ENCODE data around the gene R3HDM2.
"Not testable (repeated sequence)": the region's sequence is repeated elsewhere in the genome, so short reads cannot be mapped to it uniquely, and the experiment has no call there.

R3HDM2 gene

GRCh38 chr12:57419495-57419894 is 11.3 kb downstream of the R3HDM2 start:
- DNase-seq: no peak

DNA sequence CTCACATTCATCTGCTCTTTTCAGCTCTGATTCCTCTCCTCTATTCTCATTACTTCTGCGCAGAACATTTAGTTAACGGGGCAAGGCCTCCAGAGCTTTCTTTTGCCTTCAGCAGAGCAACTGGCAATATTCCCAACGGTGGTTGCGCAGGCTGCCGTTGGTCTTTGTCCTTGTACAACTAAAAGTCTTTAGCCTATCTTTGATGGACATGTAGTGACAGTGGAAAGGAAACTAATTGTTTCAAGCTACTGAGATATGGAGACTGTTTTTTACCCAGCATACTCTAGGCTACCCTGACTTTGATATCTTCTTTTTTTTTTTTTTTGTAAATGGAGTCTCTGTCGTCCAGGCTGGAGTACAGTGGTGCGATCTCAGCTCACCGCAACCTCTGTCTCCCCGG is 12.6 kb downstream of the R3HDM2 start:
- no peak for DNase-seq

DNA sequence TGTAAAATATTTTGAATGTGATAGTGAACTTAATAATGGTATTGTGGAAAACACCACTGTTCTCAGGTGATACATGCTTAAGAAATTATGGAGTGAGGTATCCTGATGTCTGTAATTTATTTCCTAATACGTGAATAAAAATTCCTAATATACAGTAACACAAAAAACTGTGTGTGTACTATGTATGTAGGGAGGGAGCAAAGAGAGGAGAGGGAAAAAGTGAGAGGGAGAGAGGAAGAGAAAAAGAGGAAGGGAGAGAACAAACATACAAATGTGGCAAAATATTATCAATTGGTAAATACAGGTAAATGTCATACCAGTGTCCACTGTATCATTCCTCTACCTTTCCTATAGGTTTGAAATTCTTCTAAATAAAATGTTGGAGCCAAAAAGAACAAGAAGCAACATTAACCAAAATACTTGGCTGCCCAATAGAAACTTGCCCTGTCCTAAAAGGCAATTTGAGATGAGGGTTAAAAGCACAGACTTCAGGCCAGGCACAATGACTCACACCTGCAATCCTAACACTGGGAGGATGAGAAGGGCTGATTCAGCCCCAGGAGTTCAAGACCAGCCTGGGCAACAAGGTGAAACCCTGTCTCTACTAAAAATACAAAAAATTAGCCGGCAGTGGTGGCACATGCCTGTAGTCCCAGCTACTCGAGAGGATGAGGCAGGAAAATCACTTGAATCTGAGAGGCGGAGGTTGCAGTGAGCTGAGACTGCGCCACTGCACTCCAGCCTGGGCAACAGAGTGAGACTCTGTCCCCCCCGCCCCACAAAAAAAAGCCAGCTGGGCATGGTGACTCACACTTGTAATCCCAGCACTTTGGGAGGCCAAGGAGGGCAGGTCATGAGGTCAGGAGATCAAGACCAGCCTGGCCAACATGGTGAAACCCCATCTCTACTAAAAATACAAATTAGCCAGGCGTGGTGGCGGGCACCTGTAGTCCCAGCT is 14.5 kb downstream of the R3HDM2 start:
- no peak for DNase-seq

DNA sequence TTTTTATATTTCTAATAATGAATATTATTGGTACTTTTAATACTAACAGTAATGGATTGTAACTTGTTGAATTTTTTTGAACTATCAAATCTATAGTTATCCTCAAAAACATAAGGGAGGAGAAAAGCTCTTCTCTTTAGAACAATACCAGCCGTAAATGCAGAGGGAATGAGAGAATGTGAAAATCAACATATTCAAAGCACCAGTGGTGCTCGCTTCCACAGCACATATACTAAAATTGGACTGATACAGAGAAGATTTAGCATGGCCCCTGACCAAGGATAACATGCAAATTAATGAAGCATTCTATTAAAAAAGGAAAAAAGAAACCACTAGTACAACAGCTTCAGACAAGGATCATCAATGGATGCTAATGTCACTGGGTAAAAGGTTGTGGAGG is 15.8 kb downstream of the R3HDM2 start:
- DNase-seq: no peak

- not testable (repeated sequence) for DNase-seq
Measured at GRCh38 chr12:57414160-57414559, 16.7 kb downstream of the R3HDM2 start.

- no peak for DNase-seq
Measured at GRCh38 chr12:57410534-57410933, 20.3 kb downstream of the R3HDM2 start.

GRCh38 chr12:57404966-57405640 is 25.7 kb downstream of the R3HDM2 start:
- peak; percentile 18 for DNase-seq

DNA sequence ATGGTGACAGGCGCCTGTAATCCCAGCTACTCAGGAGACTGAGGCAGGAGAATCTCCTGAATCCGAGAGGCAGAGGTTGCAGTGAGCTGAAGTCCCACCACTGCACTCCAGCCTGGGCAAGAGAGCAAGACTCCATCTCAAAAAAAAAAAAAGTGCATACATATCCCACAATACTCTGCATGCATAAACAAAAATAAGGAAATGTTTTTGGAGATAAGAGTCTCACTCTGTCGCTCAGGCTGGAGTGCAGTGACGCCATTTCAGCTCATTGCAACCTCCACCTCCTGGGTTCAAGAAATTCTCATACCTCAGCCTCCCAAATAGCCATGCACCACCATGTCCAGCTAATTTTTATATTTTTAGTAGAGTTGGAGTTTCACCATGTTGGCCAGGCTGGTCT is 28.7 kb downstream of the R3HDM2 start:
- not testable (repeated sequence) for DNase-seq

DNA sequence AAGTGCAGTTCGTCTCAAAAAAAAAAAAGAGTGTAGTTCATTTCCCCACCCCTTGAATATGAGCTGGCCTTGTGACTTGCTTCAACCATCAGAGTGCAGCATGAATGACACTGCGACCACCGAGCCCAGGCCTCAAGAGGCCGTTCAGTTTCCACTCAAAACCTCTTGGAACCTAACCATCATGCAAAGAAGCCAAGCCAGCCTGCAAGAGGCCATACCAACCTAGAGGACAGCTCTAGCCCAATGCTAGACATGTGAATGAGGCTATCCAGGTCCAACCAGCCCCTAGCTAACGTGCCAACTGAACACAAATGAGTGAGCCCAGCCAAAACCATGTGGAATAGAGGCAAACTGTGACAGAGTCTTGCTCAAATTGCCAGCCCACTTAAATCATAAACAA is 29.7 kb downstream of the R3HDM2 start:
- no peak for DNase-seq

- not testable (repeated sequence) for DNase-seq
Measured at GRCh38 chr12:57399718-57400463, 31.0 kb downstream of the R3HDM2 start.

DNA sequence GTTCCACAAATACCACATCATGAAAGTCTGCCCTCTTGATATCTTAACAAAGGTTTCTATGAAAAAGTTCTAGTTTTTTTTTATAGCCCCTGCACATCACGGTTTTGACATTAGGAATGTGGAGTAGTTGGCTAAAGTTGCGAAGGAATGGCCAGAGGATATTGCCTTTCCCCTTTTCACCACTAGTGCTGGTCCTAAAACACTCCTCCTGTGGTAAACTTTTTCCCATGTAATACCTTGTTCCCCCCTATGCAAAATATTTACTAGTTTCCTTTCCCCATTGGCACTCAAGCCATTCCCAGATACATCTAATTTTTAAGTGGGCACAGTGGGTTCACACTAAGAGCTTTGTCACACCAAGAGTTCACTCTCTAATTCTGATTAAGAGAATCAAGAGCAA is 33.4 kb downstream of the R3HDM2 start:
- DNase-seq: no peak

DNA sequence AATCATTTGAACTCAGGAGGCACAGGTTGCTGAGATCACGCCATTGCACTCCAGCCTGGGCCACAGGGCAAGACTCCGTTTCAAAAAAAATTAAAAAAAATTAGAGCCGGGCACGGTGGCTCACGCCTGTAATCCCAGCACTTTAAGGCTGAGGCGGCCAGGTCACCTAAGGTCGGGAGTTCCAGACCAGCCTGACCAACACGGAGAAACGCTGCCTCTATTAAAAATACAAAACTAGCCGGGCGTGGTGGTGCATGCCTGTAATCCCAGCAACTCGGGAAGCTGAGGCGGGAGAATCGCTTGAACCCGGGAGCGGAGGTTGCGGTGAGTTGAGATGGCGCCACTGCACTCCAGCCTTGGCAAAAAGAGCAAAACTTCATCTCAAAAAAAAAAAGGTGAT is 35.7 kb downstream of the R3HDM2 start:
- DNase-seq: no peak

- DNase-seq: no peak
Measured at GRCh38 chr12:57390174-57390573, 40.7 kb downstream of the R3HDM2 start.

DNA sequence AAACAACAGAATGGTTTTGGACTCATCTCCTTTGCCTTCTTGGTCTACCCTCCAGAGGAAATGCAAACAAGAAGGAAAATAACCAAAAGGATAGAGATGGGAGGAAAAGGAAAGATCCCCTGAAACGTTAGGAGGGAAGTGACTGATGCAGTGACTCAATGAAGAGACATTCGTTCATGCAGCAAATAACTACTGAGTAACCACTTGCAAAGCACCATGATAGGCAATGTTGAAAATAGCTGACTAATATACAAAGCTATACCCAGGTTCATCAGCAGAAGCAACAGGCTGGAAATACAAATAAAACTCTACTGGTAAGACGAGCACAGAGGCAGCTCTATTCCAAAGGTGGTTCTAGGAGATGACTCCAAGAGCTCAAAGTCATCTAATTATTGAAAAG is 41.8 kb downstream of the R3HDM2 start:
- no peak for DNase-seq

GRCh38 chr12:57388425-57388824 is 42.4 kb downstream of the R3HDM2 start:
- no peak for DNase-seq

GRCh38 chr12:57386187-57386720 is 44.6 kb downstream of the R3HDM2 start:
- DNase-seq: no peak

- DNase-seq: no peak
Measured at GRCh38 chr12:57385586-57385985, 45.3 kb downstream of the R3HDM2 start.

DNA sequence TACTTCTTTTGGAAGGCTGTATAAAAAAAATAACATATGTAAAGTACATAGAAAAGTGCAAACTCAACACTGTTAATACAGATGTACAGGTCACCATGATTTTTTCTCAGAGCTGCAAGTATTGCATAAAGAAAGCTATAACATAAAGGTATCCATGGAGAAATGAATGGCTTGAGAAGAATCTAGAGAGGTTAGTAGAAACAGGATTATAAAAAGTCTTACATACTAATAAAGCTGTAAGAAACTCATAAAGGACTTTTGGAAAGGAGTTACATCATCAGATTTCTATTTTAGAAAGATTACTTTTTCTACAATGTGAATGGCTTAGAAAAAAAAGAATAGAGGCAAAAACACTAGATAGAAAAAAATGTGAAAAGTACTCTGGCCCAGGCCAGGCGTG is 46.4 kb downstream of the R3HDM2 start:
- no peak for DNase-seq

DNA sequence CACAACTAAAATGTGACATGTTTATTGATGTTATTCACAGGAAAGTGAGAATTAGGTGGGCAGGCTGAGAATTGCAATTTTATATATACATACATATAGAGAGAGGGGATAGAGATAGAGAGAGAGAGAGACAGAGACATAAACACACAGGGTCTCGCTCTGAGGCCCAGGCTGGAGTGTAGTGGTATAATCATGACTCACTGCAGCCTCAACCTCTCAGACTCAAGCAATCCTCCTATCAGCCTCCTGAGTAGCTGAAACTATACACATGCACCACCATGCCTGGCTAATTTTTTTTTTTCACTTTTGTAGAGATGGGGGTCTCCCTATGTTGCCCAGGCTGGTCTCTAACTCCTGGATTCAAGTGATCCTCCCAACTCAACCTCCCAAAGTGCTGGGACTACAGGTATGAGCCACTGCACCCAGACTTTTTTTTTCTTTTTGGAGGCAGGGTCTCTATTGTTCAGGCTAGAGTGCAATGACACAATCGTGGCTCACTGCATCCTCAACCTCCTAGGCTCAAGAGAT is 49.1 kb downstream of the R3HDM2 start:
- no peak for DNase-seq

DNA sequence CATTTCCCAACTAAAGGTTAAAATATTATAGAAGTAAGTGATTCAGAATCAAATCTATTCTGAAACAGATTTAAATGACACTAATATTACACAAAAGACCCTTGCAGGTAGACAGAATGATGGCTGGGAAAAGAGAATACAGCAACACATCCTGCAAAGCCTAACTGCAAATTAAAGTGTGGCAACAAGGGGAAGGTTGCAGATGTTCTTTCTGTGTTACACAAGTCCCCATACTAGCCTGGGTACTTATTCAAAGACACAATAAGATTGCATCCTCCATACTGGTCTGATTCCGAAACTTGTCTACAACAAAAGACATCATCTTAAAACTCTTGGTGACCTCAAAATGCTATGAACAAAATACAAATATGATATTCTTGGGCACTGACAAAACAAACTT is 50.5 kb downstream of the R3HDM2 start:
- DNase-seq: no peak

GRCh38 chr12:57377103-57377840 is 53.6 kb downstream of the R3HDM2 start:
- DNase-seq: no peak

DNA sequence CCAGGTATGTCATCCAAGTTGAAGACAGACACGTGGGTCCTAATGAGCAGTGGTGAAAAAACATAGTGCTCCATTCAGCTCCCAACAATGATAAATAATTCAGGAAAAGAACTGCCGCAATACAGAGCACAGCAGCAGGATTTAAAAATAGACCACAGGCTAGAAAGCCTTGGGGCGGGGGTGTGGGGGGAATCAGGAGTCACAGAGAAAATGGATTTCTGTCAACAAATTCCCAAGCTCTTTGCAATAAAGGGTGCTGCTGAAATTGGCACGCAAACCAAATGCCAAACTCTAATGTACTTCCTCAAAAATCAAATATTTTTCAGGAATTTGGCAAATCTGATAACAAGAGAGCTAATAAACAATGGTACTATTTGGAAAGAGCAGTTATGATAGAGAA is 58.6 kb downstream of the R3HDM2 start:
- DNase-seq: no peak

All from activated naive CD4-positive, alpha-beta T cell treated with anti-CD3 and anti-CD28 coated beads, Interleukin-2, amount 50 U/mL, for 16 hours (primary cell).